Inflammatory macrophage treated with lipopolysaccharide for 1 hour (primary cell): ENCODE results near the gene SMIM20.
"Not testable (repeated sequence)": the region's sequence is repeated elsewhere in the genome, so short reads cannot be mapped to it uniquely, and the experiment has no call there.

Source experiments
- DNase-seq, 2 donors: peaks; one replicate each; pipeline ENCODE4 v3.0.0-alpha.2; 2020 to 2022

Gene SMIM20

DNA sequence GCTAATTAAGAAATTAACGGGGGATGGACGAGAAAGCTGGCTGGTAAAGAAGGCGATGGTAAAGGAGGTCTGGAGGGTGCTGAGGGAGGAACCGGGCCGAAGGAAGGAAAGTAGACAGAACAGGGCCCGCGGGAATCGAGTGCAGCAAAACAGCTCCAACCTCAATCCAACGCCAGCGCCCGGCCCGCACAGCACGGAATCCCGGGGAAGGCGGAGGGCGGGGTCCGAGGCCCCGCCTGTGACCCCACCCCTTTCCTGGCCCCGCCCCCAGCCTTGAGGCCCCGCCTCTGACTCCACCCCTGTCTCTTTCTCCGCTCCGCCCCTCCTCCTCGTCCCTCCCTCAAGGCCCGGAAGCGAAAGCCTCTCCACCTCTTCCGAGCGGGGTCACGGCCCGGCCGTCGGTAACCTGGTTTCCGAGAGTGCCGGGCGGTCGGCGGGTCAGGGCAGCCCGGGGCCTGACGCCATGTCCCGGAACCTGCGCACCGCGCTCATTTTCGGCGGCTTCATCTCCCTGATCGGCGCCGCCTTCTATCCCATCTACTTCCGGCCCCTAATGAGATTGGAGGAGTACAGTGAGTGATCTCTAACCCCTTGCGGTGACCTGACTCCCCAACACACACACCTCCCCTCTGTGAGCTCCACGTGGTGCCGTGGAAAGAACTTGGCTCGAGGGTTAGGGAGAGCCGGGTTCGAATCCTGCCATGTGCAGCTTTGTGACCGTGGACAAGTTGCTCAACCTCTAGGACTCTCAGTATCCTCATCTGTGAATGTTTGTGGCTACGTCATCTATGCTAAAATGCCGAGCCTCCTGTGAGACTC is at the start of gene SMIM20:
TSS of gene SMIM20 (plus strand) at position 370 of the 819 bp plus-strand sequence. CDS start at position 464, 94 bp downstream.
- peak; percentile 87 to 93 for DNase-seq

DNA sequence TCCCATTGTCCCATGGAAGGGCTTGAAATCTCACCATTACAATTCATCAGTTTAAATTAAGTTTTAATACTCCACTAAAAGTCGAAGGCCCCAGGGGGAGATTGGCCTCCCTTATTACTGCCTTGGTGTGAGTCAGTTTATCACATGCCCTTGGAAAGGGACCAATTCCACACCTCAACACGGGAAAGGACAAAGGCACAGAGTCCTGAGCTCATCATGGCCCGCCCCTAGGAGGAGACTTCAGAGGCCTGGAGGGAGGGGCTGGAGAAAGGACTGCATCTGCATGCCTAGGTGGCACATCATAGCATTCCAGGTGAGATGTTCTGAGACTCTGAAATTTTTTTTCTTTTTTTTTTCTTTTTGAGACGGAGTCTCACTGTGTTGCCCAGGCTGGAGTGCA is 48.4 kb upstream of the SMIM20 start:
- no peak for DNase-seq

DNA sequence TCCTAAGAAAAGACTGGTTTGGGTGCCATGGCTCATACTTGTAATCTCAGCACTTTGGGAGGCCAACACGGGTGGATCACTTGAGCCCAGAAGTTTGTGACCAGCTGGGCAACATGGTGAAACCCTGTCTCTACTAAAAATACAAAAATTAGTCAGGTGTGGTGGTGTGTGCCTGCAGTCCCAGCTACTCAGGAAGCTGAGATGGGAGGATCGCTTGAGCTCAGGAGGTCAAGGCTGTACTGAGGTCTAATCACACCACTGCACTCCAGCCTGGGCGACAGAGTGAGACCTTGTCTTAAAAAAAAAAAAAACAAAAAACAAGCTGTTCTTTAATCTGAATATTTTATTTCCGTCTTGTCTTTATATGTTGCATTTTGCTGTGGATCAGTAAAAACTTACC is 47.6 kb upstream of the SMIM20 start:
- DNase-seq, result not testable (repeated sequence)

DNA sequence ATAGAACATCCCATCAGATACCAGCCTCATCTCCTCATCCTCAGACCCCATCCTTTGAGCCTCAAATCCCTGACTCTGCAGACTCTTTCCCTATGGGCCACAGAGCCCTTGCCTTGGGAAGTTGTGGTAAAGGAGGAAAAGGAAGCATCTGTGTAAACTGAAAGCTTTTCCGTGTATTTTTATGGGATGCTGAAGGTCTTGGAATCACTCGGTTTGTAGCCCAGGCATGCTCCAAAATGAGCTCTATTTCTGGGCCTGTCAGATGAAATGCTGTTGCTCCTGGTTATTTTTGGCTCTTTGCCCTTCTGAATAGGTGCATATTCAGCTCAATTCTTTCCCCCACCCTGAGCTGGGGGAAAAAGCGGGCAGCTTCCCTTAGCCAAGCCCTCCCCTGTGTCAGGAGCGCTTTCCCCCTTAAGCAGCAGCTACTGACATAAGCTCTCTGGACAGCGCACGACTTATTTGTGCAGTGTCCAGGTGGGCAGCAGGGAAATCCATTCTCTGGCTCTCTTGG is 46.2 kb upstream of the SMIM20 start:
- no peak for DNase-seq

DNA sequence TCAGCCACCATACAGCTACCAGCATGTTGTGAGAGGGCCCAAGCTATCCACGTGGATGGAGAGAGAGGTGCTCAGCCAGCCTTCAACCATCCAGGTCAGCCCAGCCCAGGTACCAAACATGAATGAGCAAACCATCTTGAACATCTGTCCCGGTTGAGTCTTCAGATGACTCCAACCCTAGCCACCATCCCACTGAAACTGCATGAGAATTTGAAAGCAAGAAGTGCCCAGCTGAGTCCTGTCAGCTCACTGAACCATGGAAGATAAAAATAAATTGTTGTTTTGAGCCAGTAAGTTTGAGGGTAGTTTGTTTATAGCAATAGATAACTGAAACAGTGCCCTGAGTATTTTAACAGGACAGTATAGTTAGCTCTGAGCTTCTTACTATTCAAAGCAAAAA is 43.9 kb upstream of the SMIM20 start:
- DNase-seq, result no peak

DNA sequence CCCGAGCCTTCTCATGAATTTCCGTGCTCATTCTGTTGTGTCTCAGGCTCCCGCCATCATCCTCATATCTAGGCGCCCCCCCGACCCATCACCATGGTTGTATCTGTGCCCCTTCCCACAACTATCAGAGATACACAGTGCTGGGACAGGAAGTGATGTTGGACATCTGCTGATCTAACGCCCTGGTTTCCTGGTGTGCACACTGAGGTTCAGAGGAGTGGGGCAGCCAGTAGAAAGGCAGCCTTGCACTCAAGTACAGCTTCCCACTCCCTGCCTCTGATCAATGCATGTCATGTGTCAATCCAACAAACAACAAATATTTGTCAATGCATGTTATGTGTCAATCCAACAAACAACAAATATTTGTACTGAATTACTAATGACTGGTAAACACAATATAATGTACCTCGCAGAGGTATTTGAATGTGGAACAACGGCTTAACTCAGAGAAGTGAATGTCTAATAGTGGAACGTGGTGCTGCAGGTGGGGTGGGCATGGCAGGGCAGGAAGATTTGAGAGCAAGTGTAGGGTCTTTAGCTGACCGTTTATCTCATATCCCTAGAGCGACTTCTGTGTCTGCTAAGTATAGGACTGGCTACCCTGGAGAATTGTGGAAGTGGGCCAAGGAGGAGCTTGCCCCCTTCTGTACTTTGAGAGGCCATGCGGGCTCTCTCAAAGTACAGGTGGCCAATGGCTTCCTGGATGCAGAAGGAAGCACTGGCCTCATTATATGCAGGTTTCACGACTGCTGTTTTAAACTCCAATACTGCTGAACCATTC is 41.0 kb upstream of the SMIM20 start:
- no peak for DNase-seq

DNA sequence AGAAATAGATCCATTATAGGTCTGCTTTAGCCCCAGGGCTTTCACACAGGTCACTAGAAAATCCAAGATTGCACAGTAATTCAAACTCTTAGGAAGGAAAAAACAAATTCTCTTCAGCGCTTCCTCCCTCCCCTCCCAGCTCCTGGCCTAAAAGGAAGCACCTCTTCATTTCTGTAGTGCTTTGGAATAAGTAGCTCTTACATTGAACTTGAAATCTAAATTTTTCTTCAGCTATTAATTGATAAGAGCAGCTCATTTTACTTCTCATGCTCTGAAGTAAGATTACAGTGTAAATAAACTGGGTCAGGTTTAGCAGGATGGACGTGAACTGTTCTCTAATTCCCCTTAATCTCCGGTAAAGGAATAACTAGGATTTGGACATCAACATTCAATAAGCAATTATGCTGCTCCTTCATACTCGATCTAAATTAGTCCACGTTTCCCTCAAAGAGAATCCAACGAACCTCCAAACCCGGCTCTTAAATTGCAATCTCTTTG is 40.3 kb upstream of the SMIM20 start:
- no peak for DNase-seq

- DNase-seq, result no peak
These were observed 39.4 kb upstream of the SMIM20 start for GRCh38 chr4:25874655-25875054.

DNA sequence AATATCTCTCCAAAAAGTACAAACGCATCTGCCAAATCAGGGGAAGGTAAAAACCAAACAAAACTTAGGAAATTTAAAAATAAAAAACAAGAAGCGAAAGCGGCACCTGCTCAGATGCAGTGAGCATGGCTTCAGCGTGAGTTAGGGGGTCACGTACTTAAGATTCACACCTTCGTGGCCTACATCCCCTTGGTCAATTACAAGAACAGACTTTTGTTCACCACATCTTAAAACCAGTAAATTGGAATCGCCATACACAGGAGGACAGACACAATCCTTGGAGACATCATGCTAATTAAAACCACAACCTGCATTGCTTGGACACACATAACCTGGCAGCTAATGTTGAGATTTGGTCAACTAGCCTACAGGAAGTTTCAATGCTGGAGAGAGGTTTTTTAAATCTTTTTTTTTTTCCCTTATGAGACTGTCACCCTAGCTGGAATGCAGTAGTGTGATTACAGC is 38.7 kb upstream of the SMIM20 start:
- DNase-seq, result no peak

DNA sequence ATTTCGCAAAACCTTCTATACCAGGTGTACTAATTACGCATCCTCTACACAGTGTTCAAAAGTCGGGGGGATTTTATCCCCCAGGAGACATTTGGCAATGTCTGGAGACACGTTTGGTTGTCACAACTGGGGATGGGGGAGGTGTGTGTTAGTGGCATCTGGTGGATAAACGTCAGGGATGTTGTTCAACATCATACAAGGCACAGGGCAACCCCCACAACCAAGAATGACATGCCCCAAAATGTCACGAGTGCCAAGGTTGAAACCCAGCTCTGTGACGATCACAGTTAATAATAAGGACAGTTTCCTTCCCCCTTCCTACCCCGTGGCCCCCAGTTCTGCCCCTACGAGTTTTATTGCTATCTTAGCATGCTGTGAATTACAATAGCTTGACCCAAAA is 35.3 kb upstream of the SMIM20 start:
- DNase-seq, result no peak

DNA sequence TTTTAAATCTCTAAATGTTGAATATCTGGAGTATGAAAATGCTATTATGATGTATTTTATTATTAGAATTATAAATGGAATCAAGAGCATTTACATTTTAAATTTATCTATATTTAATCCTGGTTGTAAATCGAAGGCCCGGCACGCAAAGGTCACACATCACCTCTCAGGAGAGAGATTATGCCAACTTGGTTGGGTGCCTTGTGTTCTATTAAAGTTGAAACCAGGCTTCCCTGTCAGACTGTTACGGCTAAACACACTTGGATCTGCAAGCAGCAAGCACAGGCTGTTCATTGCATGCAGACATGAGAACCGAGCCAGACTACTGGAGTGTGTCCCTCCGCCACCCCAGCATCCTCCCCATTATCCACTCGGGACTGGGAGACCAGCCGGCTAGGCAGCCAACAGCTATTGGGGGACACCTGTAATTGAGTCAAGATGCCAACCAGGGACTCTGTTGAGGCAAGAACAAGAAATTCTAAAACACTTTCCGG is 34.9 kb upstream of the SMIM20 start:
- DNase-seq, result no peak

DNA sequence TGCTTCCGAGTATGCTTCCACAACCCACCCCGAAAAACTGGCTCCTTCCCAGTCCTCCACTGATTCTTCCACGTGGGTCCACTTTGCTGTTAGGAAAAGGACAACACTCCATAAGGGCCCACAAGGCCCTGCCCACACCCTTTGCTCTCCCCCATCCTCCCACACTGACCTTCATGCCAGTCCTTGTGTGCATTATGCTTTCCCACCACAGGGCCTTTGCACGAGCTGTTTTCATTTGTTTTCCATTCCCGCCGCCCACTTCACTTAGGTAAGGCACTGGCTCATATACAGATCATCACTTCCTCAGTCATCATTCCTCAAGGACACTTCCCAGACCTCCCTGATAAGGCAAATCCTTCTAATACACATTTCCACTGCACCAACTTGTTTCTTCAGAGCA is 34.4 kb upstream of the SMIM20 start:
- DNase-seq, result no peak

- no peak for DNase-seq
These were observed 33.9 kb upstream of the SMIM20 start for GRCh38 chr4:25879991-25880651.

- no peak for DNase-seq
These were observed 32.8 kb upstream of the SMIM20 start for GRCh38 chr4:25881193-25881592.

DNA sequence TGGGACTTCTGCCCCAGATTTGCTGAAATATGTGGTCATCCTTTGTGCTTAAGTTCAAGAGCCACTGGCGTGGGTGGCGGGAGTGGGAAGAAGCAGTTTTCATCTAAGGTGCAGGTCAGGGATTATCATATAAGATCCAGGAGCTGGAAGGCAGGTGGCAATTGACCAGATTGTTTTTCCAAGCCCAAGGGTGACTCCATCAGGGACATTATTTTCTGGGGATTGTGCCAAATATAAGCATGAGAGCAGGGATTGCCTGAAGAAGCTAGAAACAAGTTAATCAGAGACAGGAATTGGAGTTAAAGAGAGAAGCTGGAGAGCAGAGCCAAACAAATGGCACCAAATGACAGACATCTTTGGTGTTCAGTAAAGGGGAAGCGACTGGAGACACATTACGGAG is 31.8 kb upstream of the SMIM20 start:
- no peak for DNase-seq

GRCh38 chr4:25883565-25883964 is 30.5 kb upstream of the SMIM20 start:
- no peak for DNase-seq

- no peak for DNase-seq
These were observed 29.8 kb upstream of the SMIM20 start for GRCh38 chr4:25884031-25884782.

- no peak for DNase-seq
These were observed 25.2 kb upstream of the SMIM20 start for GRCh38 chr4:25888781-25889180.

DNA sequence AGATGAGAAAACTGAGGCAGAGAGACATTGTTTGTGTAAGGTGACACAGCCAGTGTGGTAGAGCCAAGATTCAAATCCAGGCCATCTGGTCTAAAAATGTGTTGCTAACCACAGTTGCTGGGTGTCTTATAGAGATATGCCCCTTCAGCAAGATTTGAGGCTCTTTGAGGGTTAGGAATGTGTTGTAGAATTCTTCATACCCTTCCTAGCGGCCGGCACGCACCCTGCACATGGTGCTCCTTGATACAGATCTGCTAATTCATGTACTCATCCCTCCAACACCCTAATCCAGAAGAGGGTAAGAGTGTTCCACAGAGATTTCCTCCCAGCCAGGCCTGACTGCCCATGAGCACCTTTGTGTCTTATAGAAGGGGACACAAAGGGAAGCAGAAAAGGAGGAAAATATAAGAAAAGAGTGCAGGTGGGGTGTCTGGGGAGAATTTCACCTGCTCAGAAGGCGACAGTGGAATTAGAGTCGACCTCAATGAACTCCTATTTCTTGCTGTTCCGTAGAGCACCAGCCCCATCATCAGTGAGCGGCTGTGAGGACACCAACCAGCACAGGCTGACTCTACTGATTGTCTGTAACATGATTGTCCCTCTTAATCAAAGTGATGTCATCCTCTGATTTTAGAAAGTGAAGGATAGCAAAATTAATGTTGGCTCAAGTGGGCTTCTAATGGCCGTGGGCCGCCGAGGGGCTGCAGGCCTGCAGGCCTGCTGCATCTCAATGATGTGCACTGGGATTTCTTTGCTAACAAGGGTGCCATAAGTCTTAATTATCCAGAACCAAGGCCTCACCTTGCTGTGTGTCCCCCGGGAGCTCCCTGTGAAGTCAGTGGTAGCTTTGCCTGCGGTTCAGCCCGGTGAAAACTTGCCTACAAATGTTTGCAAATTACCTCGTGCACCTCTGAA is 24.2 kb upstream of the SMIM20 start:
- DNase-seq, result no peak

GRCh38 chr4:25890571-25891485 is 23.2 kb upstream of the SMIM20 start:
- no peak for DNase-seq
